A549 (cell line): Measurements from ENCODE around the gene PTPN22.

Source experiments
- BHLHE40 ChIP-seq: IDR thresholded peaks from 2 replicates; pipeline ENCODE4 v1.6.1; 2012; ENCODE audit warnings: low read depth, low read length, inconsistent platforms
- CBX8 ChIP-seq: fragments of 200-600 bp; sonication (generic); IDR thresholded peaks from 2 replicates; pipeline ENCODE4 v1.6.1; 2016
- CTCF ChIP-seq: fragments of >200 bp; sonication (Bioruptor Twin); formaldehyde crosslinking; IDR thresholded peaks from 3 replicates; pipeline ENCODE4 v1.5.1; 2016
- FOSB ChIP-seq: fragments of 250-450 bp; sonication (Bioruptor Pico); IDR thresholded peaks from 2 replicates; pipeline ENCODE4 v1.5.0; 2020; ENCODE audit warnings: mild to moderate bottlenecking, moderate library complexity
- HDAC2 ChIP-seq: fragments of 200-600 bp; sonication (generic); IDR thresholded peaks from 2 replicates; pipeline ENCODE4 v1.6.1; 2016
- HES2 ChIP-seq: fragments of >200 bp; sonication (Bioruptor Twin); formaldehyde crosslinking; IDR thresholded peaks from 2 replicates; pipeline ENCODE4 v1.6.1; 2016
- HOXA7 ChIP-seq: fragments of 250-450 bp; sonication (Bioruptor Pico); IDR thresholded peaks from 2 replicates; pipeline ENCODE4 v1.5.0; 2020; ENCODE audit warnings: mild to moderate bottlenecking, moderate library complexity
- JUNB ChIP-seq: fragments of >200 bp; sonication (Bioruptor Twin); formaldehyde crosslinking; IDR thresholded peaks from 2 replicates; pipeline ENCODE4 v1.6.1; 2016
- POLR2A ChIP-seq: IDR thresholded peaks from 2 replicates; pipeline ENCODE4 v1.6.1; 2012; ENCODE audit warnings: mild to moderate bottlenecking, low read length
- RAD21 ChIP-seq, 2 experiments: fragments of >200 bp in 1 of 2; sonication (Bioruptor Twin) in 1 of 2; formaldehyde crosslinking in 1 of 2; IDR thresholded peaks in 1 of 2; conservative IDR thresholded peaks in 1 of 2; 2 replicates in 1 of 2; 3 replicates in 1 of 2; pipeline ENCODE4 v1.6.1; 2012 to 2018; ENCODE audit warnings: inconsistent platforms in 1 of 2
- USF2 ChIP-seq: fragments of 450-650 bp; IDR thresholded peaks from 2 replicates; pipeline ENCODE4 v1.6.1; 2014; ENCODE audit warnings: antibody characterized with exemption
- TF ChIP-seq, protein P1 (sequence below): IDR thresholded peaks from 2 replicates; pipeline ENCODE4 v1.6.1; 2012

- TF ChIP-seq CTCF: no peak
- no peak for TF ChIP-seq JUNB
- no peak for TF ChIP-seq HOXA7 (CRISPR knock-in tag)
- TF ChIP-seq HDAC2: no peak
- TF ChIP-seq BHLHE40: no peak
- no peak for TF ChIP-seq RAD21 (conservative IDR thresholded peaks at IDR 0.05 in 1 of 2, IDR thresholded peaks at IDR 0.05 in 1 of 2)
- TF ChIP-seq POLR2A: no peak
- no peak for TF ChIP-seq USF2
- TF ChIP-seq, protein P1, sequence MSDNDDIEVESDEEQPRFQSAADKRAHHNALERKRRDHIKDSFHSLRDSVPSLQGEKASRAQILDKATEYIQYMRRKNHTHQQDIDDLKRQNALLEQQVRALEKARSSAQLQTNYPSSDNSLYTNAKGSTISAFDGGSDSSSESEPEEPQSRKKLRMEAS: no peak
- TF ChIP-seq FOSB (CRISPR knock-in tag): no peak
- no peak for TF ChIP-seq CBX8
- TF ChIP-seq HES2: no peak
Observed at GRCh38 chr1:113913887-113914664, 42.6 kb upstream of the PTPN22 start.
